Fibroblast of lung (primary cell): Measurements from ENCODE around the gene PDK3. TPM values are rescaled to one million over a fixed set of nuclear protein-coding genes. Genes with fewer than 3 reads are reported as not detected.

Source experiments
- DNase-seq, 2 donors: peaks; one replicate each; pipeline versions ENCODE4 v3.0.0 to v3.0.0-alpha.2; 2010; ENCODE audit warnings: low read depth in 2 of 2
- H2AFZ ChIP-seq: 2 replicates; pipeline ENCODE4 v1.5.1; 2012; ENCODE audit warnings: low read length, control low read depth, inconsistent platforms
- H3K27ac ChIP-seq: 2 replicates; pipeline ENCODE4 v1.5.1; 2011; ENCODE audit warnings: low read length, control low read depth; ENCODE audit not compliant: insufficient read depth
- H3K27me3 ChIP-seq: 2 replicates; pipeline ENCODE4 v1.5.1; 2011; ENCODE audit warnings: mild to moderate bottlenecking, low read length; ENCODE audit not compliant: control insufficient read depth, insufficient read depth
- H3K36me3 ChIP-seq: 2 replicates; pipeline ENCODE4 v1.5.1; 2011; ENCODE audit warnings: low read length; ENCODE audit not compliant: control insufficient read depth, insufficient read depth
- H3K4me1 ChIP-seq: 2 replicates; pipeline ENCODE4 v1.5.1; 2011; ENCODE audit warnings: low read length; ENCODE audit not compliant: control insufficient read depth, insufficient read depth; ENCODE audit errors: extremely low read depth
- H3K4me2 ChIP-seq: 2 replicates; pipeline ENCODE4 v1.5.1; 2011; ENCODE audit warnings: low read length, control low read depth; ENCODE audit not compliant: insufficient read depth; ENCODE audit errors: extremely low read depth
- H3K4me3 ChIP-seq, 4 experiments: fragments of 200-600 bp in 1 of 4; sonication (generic) in 1 of 4; replicated peaks in 1 of 4; 2 replicates each; pipeline ENCODE4 v1.5.1; 2011 to 2016; ENCODE audit warnings: low read length in 4 of 4, low read depth in 3 of 4, mild to moderate bottlenecking in 3 of 4, control low read depth in 2 of 4, inconsistent platforms in 1 of 4, mixed read lengths in 1 of 4; ENCODE audit not compliant: insufficient read depth in 1 of 4; ENCODE audit errors: control extremely low read depth in 1 of 4
- H3K79me2 ChIP-seq: 2 replicates; pipeline ENCODE4 v1.5.1; 2012; ENCODE audit warnings: mild to moderate bottlenecking, low read length, inconsistent platforms; ENCODE audit not compliant: control insufficient read depth, insufficient read depth
- H3K9ac ChIP-seq: 2 replicates; pipeline ENCODE4 v1.5.1; 2011; ENCODE audit warnings: mild to moderate bottlenecking, low read length, control low read depth; ENCODE audit not compliant: insufficient read depth
- H3K9me3 ChIP-seq: 2 replicates; pipeline ENCODE4 v1.5.1; 2012; ENCODE audit warnings: low read depth, low read length; ENCODE audit not compliant: control insufficient read depth, insufficient read depth
- H4K20me1 ChIP-seq: 2 replicates; pipeline ENCODE4 v1.5.1; 2011; ENCODE audit warnings: low read length; ENCODE audit not compliant: control insufficient read depth, insufficient read depth; ENCODE audit errors: extremely low read depth
- CTCF ChIP-seq, 2 donors: IDR thresholded peaks in 1 of 2; conservative IDR thresholded peaks in 1 of 2; 1 replicate in 1 of 2; 2 replicates in 1 of 2; pipeline ENCODE4 v1.5.1; 2011 to 2012; ENCODE audit warnings: low read length in 2 of 2, control low read depth in 1 of 2, inconsistent platforms in 1 of 2, low read depth in 1 of 2, mild to moderate bottlenecking in 1 of 2
- EZH2 ChIP-seq: IDR thresholded peaks from 2 replicates; pipeline ENCODE4 v1.5.1; 2012; ENCODE audit warnings: low read length, control low read depth, mild to moderate bottlenecking; ENCODE audit errors: missing control alignments
- polyA plus RNA-seq, 2 donors: library from polyadenylated mRNA; depleted of rRNA in 1 of 2; stranded (reverse) in 1 of 2; unstranded in 1 of 2; fragments of >200 nt; gene quantifications; 2 replicates each; pipeline ENCODE4 v1.2.1, GENCODE V29; 2011 to 2012; ENCODE audit warnings: missing spikeins in 1 of 2
- total RNA-seq: library from RNA; depleted of rRNA; stranded (reverse); fragments of >200 nt; gene quantifications from 2 replicates; pipeline ENCODE4 v1.2.1, GENCODE V29; 2014

Gene PDK3
- total and polyA plus RNA-seq, 2 donors (not counting 1 experiment from before 2014, with no cell fraction given): 2.8 to 4.2 TPM

GRCh38 chrX:24498975-24499374 is 33.9 kb downstream of the PDK3 start:
- no peak overlapping the region for H3K4me2 ChIP-seq
- H3K27ac ChIP-seq: no peak overlapping the region
- no peak overlapping the region for H3K4me3 ChIP-seq
- no peaks in the 10 kb centered on the region for H3K36me3 ChIP-seq
- H3K4me1 ChIP-seq: no peaks in the 10 kb centered on the region
- DNase-seq: peak; percentile 6 to 15
- no peaks in the 10 kb centered on the region for H3K27me3 ChIP-seq
- no peaks in the 10 kb centered on the region for H3K79me2 ChIP-seq
- no peak overlapping the region for H2AFZ ChIP-seq
- no peaks in the 10 kb centered on the region for H3K9me3 ChIP-seq
- no peak overlapping the region for H3K9ac ChIP-seq
- no peaks in the 10 kb centered on the region for H4K20me1 ChIP-seq
- TF ChIP-seq CTCF (conservative IDR thresholded peaks at IDR 0.05 in 1 of 2, IDR thresholded peaks at IDR 0.05 in 1 of 2; ENCODE audit: low read depth in 1 of 2, low read length in 2 of 2) (peak in 1 of 2 donors; percentile 47), EZH2 (no peak)

GRCh38 chrX:24506082-24506481 is 41.0 kb downstream of the PDK3 start:
- DNase-seq: peak in 1 of 2 donors; percentile 41
- Histone ChIP-seq H3K27me3 (no peaks in the 10 kb centered on the region), H4K20me1 (no peaks in the 10 kb centered on the region), H3K36me3 (no peaks in the 10 kb centered on the region), H3K27ac (no peak overlapping the region), H3K4me3 (no peak overlapping the region), H3K79me2 (no peaks in the 10 kb centered on the region), H3K9me3 (no peaks in the 10 kb centered on the region), H2AFZ (no peak overlapping the region), H3K4me1 (peaks cover 2% of the 10 kb centered on the region), H3K9ac (no peak overlapping the region), H3K4me2 (no peak overlapping the region)
- TF ChIP-seq CTCF (conservative IDR thresholded peaks at IDR 0.05 in 1 of 2, IDR thresholded peaks at IDR 0.05 in 1 of 2; ENCODE audit: low read depth in 1 of 2, low read length in 2 of 2): no peak
- no peak for TF ChIP-seq EZH2

GRCh38 chrX:24508375-24508774 is 43.3 kb downstream of the PDK3 start:
- no peak for TF ChIP-seq CTCF (conservative IDR thresholded peaks at IDR 0.05 in 1 of 2, IDR thresholded peaks at IDR 0.05 in 1 of 2; ENCODE audit: low read depth in 1 of 2, low read length in 2 of 2)
- no peak for TF ChIP-seq EZH2
- H3K4me2 ChIP-seq: no peak overlapping the region

More at GRCh38 chrX:24508375-24508774, 43.3 kb downstream of the PDK3 start:
- Histone ChIP-seq H3K79me2 (no peaks in the 10 kb centered on the region), H3K9ac (no peak overlapping the region), H3K4me3 (no peak overlapping the region), H2AFZ (no peak overlapping the region), H3K27me3 (no peaks in the 10 kb centered on the region), H4K20me1 (no peaks in the 10 kb centered on the region), H3K9me3 (no peaks in the 10 kb centered on the region), H3K36me3 (no peaks in the 10 kb centered on the region), H3K27ac (no peak overlapping the region), H3K4me1 (peaks cover 2% of the 10 kb centered on the region)
- no peak for DNase-seq
